ENCODE measurements around the gene SPRYD3.

SPRYD3 gene

GRCh38 chr12:53064613-53065436, 14.4 kb downstream of the SPRYD3 start:
- no peak for DNase-seq (ENCODE audit: low read depth)
- TF ChIP-seq, protein P1, sequence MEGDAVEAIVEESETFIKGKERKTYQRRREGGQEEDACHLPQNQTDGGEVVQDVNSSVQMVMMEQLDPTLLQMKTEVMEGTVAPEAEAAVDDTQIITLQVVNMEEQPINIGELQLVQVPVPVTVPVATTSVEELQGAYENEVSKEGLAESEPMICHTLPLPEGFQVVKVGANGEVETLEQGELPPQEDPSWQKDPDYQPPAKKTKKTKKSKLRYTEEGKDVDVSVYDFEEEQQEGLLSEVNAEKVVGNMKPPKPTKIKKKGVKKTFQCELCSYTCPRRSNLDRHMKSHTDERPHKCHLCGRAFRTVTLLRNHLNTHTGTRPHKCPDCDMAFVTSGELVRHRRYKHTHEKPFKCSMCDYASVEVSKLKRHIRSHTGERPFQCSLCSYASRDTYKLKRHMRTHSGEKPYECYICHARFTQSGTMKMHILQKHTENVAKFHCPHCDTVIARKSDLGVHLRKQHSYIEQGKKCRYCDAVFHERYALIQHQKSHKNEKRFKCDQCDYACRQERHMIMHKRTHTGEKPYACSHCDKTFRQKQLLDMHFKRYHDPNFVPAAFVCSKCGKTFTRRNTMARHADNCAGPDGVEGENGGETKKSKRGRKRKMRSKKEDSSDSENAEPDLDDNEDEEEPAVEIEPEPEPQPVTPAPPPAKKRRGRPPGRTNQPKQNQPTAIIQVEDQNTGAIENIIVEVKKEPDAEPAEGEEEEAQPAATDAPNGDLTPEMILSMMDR (conservative IDR thresholded peaks at IDR 0.05; ENCODE audit: control insufficient read depth, insufficient read depth, low read depth, low read length) = no peak
- no peak overlapping the region for H3K4me3 ChIP-seq (ENCODE audit: control insufficient read depth, low read depth, low read length)

DNA sequence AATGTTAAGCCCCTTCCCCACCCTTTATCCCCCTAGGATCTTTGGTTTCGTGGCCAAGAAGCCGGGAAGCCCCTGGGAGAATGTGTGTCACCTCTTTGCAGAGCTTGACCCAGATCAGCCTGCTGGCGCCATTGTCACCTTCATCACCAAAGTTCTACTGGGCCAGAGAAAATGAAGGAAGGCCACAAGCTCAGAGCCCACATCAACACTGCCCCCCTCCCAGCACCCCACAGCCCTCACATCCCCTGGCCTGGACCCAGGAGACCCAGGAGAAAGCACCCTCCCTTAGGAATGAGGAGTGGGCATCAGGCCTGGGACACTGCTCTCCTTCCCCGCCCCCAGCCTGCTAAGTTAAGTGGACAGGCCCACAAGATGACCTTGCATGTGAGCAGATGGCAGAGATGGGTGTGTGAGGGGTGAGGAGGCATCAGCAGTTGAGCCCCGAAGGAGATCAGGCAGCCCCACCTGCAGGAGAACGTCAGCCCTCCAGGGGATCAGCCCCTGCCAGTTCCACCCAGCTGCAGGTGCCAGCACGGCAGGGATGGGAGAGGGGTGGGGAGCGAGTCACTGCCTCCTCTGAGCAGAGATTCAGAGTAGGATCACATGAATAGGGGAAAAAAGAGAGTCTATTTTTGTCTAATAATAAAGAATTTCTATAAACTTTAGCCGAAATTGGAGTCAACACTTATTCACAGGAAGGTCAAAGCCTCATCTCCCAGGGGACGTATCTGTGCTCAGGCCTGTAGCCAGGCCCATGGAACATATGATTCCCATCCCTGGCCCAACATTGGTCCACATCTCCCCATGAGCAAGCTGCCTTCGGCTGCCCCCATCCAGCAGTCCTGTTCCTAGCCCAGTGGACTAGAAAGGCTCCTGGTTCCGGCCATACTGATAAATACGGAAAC, 15.2 kb downstream of the SPRYD3 start:
- no peak overlapping the region for H3K4me3 ChIP-seq (ENCODE audit: control insufficient read depth, low read depth, low read length)
- DNase-seq (ENCODE audit: low read depth) = peak; percentile 98
- TF ChIP-seq, protein P1 (conservative IDR thresholded peaks at IDR 0.05; ENCODE audit: control insufficient read depth, insufficient read depth, low read depth, low read length) = peak; percentile 5

GRCh38 chr12:53062977-53063707, 16.0 kb downstream of the SPRYD3 start:
- TF ChIP-seq, protein P1 (conservative IDR thresholded peaks at IDR 0.05; ENCODE audit: control insufficient read depth, insufficient read depth, low read depth, low read length) = no peak
- H3K4me3 ChIP-seq (ENCODE audit: control insufficient read depth, low read depth, low read length) = no peak overlapping the region
- DNase-seq (ENCODE audit: low read depth) = no peak

GRCh38 chr12:53062011-53062961, 16.9 kb downstream of the SPRYD3 start:
- TF ChIP-seq, protein P1 (conservative IDR thresholded peaks at IDR 0.05; ENCODE audit: control insufficient read depth, insufficient read depth, low read depth, low read length) = no peak
- DNase-seq (ENCODE audit: low read depth) = no peak
- no peak overlapping the region for H3K4me3 ChIP-seq (ENCODE audit: control insufficient read depth, low read depth, low read length)

DNA sequence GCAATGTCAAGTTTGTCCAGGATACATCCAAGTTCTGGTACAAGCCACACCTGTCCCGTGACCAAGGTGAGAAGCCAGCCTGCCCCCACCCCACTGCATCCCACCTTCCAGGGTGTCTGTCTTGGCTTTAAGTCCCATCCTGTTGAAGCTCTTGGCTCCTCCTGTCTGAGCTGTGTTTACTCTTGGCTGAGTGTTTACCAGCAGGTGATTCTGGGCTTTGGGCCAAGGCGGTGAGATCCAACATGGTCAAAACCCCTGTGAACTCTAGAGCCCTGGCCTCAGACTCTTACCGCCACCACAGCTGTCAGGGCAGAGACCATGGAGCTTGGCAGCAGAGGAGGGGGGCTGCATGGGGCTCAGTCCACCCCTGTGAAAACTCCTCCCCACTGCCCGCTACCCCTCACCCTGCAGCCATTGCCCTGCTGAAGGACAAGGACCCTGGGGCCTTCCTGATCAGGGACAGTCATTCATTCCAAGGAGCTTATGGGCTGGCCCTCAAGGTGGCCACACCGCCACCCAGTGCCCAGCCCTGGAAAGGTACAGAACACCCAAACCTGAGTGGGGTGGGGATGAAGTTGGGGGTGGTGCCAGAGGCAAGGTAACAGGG, 17.7 kb downstream of the SPRYD3 start:
- TF ChIP-seq, protein P1 (conservative IDR thresholded peaks at IDR 0.05; ENCODE audit: control insufficient read depth, insufficient read depth, low read depth, low read length) = no peak

More for the DNA sequence above, 17.7 kb downstream of the SPRYD3 start:
- no peak for DNase-seq (ENCODE audit: low read depth)
- H3K4me3 ChIP-seq (ENCODE audit: control insufficient read depth, low read depth, low read length) = no peak overlapping the region

Measured in fibroblast of mammary gland (primary cell).